Measurements from ENCODE around the gene STK16.

DNA sequence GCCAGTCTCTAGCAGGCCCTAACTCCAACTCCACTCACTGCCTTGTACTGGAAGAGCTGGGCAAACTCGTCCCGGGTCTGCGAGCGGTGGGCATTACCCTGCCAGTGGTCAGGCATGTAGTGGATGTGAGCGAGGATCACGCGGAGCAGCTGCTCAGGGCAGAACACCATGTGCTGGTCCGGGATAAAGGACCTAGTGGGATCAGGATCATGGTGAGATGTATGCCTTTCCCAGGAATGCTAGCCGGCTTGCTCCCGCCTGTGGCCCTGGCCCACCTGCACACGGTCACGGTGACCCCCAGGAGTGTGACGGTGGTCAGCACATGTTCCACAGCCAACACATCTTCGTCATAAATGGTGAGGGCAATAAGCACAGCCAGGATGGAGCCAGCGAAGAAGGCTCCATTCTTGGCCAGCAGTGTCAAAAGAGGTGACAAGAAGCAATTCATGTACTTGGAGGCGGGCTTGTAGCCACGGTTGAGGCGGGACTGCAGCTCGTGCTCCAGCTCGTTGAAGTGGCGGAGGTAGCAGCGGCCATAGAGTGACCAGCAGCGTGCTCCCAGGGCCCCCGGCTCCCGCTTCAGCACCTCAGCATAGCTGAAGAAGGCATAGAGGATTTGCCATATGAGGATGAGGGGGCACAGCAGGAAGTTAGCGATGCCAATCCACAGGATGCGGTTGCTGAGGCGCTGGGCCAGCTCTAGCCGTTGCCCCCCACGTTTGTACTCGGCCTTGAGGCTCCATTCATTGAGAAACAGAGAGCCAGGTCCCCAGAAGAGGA lies 21.3 kb upstream of the STK16 start:
- no peak for TF ChIP-seq POLR2A (IDR thresholded peaks at IDR 0.05; ENCODE audit: low read length)
- TF ChIP-seq GATA1 (IDR thresholded peaks at IDR 0.05; ENCODE audit: low read depth, low read length): no peak

Measured in erythroblast (primary cell).